ENCODE measurements around the gene RGS10.

The RGS10 gene

DNA sequence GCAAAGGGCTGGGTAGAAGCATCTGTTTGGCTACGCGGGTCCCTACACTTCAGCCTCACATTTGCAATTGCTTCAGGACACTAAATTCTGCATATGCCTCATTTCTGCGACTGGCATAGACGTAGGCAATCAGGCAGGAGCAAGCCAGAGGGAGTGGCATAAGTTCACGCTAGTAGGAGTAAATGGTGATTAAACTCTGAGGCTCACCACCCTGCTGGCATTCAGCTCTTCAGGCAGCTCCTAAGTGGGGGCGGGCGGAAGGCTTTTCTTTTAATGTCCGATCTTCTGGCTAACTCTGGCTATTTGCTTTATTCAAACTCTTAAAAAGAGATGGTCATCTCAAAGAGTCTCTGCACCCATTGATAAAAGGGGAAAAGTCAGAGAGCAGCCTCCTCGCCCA, 45.3 kb downstream of the RGS10 start:
- DNase-seq (ENCODE audit: low read depth, low spot score), result no peak

DNA sequence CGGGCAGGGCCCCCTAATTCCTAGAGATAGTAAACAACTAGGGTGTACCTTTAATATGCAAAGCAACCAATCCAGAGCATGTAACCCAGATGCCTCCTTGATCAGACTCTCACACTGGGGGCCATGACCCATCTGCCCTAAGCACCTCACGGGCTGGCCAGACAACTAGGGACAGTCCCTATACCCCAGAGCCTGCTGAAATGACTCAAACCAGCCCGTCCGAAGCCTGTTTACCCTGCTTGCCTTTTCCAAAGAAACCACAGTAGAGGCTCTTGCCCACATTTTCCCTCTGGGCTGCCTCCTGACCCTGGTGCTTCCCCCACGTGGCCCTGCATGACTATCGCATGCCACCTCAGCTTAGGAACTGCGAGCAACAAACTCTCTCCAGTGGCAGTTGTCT, 46.2 kb downstream of the RGS10 start:
- no peak for DNase-seq (ENCODE audit: low read depth, low spot score)

DNA sequence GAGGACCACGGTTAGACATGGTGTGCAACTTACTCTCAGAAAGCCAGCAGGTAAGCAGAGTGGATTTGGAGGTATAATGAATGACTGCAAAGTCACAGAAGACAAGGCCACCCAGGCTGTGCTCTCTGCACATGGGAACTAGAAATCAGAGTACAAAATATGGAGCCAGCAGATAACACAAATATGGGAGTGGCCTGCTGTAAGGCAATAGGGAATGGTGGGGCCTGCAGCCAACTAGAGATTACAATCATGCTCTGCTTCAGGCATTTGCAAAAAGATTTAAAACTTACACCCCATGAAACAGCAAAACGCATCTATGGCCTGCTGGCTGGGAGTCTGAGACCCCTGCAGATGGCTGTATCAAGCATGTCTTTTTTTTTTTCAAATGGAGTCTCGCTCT, 47.0 kb downstream of the RGS10 start:
- no peak for DNase-seq (ENCODE audit: low read depth, low spot score)

GRCh38 chr10:119495021-119495505, 47.5 kb downstream of the RGS10 start:
- no peak for DNase-seq (ENCODE audit: low read depth, low spot score)

GRCh38 chr10:119494236-119495020, 48.1 kb downstream of the RGS10 start:
- DNase-seq (ENCODE audit: low read depth, low spot score), result no peak

- DNase-seq (ENCODE audit: low read depth, low spot score), result no peak
These were observed 49.4 kb downstream of the RGS10 start for GRCh38 chr10:119493155-119493554.

DNA sequence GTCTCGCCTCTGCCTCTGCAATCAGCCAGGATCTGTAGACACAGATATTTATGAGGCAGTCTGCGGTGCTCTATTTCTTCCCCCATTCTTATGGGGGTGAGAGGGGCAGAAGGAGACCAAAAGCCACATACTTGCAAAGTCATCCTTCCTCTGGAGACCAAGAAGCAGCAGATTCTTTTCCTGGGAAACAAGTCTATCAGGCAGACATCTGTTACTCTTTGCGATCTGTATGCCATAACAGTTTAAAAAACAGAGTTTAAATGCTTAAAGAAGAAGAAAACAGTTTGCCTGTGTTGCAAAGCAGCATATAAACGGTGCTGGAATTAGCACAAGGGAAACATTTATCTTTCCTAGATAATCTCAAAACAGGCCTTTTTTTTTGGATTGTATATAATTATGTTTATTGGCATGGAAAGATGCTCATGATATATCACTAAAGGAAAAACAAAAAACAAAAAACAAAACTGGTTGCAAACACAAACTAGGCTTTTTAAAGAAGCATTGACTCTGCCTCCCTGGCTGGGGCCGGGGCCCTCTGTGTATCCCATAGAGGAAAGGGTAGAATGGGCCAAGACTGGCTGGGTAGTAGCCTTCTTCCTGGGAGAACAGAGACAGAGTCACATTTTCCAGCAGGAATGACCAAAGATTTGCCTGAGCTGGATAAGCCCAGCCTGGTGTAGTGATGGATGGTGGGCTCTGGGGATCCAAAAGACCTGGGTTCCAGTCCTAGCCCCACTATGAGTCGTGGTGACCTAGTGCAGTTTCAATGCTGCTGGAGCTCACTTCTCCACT, 50.4 kb downstream of the RGS10 start:
- no peak for DNase-seq (ENCODE audit: low read depth, low spot score)

DNA sequence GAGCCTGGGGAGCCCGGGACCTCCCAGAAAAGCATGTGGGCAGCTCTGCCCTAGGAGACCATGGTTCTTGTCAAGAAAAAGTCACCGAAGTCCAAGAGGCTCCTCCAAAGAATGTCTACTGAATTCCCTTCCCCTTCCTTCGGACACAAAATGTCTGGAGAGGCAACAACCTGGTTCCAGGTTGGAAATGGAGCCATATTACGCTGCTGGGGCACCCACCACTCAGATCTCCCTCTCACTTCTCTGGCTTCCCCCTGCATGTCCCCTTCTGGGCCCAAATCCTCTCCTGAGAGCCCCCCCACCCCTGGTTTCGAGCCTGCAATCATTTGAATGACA, 52.6 kb downstream of the RGS10 start:
- DNase-seq (ENCODE audit: low read depth, low spot score), result no peak

DNA sequence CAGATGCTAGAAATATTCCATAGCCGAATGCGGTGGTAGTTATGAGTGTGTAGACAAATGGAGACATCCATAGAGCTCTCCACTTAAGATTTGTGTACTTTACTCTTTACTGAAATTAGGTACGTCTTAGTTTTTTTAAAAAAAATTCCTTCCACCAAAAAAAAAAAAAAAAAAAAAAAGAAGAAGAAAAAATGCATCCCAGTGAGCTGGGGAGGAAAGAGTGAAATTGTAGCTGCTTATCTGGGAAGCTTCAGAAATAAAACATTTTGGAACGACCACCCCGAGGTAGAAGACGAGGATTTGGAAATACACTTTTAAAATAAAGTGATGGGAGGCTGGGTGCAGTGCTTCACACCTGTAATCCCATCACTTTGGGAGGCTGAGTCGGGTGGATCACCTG, 53.8 kb downstream of the RGS10 start:
- no peak for DNase-seq (ENCODE audit: low read depth, low spot score)

GRCh38 chr10:119483839-119484238, 58.7 kb downstream of the RGS10 start:
- no peak for DNase-seq (ENCODE audit: low read depth, low spot score)

DNA sequence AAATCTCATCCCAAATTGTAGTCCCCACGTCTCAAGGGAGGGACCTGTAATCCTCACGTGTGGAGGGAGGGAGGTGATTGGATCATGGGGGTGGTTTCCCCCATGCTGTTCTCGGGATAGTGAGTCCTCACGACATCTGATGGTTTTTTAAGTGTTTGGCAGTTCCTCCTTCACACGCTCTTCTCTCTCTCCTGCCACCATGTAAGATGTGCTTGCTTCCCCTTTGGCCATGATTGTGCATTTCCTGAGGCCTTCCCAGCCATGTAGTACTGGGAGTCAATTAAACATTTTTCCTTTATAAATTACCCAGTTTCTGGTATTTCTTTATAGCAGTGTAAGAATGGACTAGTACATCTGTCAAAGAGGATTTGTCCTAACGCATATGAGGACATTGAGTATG, 59.5 kb downstream of the RGS10 start:
- no peak for DNase-seq (ENCODE audit: low read depth, low spot score)

DNA sequence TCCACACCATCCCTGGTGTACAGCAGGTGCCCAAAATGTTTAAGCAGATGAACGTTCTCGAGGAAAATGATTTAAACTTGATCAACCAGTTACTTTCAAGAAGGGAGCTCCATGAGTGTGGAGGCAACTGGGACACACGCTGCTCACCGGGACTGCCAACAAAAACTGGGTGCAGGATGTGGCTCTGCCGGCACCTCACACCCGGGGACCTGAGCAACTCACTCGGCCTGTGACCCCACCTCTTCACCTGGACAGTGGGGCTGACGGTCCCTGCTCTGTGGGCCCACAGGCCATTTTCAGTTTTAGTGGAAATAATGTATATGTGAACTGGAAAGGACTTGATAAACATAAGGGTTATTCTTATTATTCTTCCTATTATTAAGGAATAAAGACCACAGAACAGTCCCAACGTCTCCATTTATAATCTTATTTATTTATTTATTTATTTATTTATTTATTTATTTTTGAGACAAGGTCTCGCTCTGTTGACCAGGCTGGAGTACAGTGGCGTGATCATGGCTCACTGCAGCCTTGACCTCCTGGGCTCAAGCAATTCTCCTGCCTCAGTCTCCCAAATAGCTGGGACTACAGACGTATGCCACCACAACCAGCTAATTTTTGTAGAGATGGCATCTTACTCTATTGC, 60.6 kb downstream of the RGS10 start:
- no peak for DNase-seq (ENCODE audit: low read depth, low spot score)

DNA sequence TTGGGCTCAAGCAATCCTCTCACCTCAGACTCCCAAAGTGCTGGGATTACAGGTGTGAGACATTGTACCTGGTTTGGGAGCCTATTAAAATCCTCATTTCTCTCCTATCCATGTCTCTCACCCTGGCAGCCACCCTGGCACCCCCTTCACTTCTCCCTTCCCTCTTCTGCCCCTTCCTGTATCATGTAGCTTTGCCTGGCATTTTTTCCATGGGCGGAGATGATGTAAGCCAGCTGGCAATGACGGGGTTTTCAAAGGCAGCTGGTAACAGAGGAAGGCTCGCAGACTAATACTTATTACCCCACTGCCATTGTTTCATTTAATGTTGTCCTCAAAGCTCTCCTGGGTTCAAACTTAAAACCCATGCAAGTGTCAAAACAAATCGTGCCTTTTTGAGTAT, 61.9 kb downstream of the RGS10 start:
- no peak for DNase-seq (ENCODE audit: low read depth, low spot score)

DNA sequence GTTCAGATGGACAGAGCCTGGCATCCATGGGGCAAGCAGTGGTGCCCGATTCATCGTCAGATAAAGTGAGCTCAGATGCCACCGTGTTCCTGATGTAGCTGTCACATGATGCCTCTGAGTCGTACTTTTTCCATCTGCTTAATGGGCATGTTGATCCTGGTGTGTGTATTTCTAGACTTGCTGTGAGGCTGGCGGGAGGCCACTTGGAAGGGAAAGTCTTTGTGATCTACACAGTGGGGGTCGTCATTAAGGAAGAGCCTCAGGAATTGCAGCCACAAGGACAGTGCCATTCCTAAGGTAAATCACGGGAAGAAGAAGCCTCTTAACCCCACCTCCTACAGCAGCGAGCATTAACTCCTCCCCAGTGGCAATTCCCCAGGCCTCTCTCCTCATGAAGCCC, 63.0 kb downstream of the RGS10 start:
- DNase-seq (ENCODE audit: low read depth, low spot score), result no peak

DNA sequence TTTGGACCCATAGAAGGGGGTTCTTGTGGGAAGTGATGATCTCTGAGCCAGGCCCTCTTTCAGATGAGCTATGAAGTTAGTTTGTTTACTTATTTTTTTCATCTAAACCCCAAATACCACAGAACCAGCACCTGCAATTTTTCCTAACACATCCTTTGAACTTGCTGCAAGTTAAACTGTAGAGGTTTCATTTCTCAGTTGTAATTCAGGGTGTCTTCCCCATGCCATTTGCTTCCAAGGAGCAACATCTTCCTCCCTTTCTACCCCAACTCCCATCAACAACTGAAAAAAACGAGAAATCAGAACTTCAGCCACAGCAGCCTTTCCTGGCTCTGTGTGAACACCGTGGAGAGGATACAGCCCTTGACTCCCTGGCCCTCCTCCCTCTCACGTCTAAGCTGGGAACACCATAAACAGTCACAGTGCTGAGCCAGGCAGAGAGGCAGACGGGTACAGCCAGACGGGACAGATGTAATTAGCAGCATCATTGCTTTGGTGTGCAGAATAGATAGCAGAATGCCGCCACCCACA, 63.6 kb downstream of the RGS10 start:
- no peak for DNase-seq (ENCODE audit: low read depth, low spot score)

GRCh38 chr10:119478111-119478802, 64.3 kb downstream of the RGS10 start:
- no peak for DNase-seq (ENCODE audit: low read depth, low spot score)

DNA sequence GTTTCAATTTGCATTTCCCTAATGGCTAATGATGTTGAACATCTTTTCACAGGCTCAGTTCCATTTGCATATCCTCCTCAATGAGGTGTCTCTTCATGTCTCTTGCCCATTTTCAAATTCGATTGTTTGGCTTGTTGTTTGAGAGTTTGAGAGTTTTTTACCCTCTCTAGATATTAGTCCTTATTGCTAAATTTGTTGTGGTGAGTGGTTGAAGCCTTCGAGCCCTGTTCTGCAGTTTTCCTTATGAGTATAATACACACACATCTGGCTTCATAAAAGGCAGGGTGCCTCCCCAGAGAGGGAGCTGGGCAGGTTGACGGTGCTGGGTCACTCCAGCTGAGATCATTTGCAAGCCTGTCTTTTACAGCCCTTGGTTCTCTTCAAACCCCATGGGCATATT, 65.1 kb downstream of the RGS10 start:
- no peak for DNase-seq (ENCODE audit: low read depth, low spot score)

- no peak for DNase-seq (ENCODE audit: low read depth, low spot score)
These were observed 67.9 kb downstream of the RGS10 start for GRCh38 chr10:119474606-119475005.

DNA sequence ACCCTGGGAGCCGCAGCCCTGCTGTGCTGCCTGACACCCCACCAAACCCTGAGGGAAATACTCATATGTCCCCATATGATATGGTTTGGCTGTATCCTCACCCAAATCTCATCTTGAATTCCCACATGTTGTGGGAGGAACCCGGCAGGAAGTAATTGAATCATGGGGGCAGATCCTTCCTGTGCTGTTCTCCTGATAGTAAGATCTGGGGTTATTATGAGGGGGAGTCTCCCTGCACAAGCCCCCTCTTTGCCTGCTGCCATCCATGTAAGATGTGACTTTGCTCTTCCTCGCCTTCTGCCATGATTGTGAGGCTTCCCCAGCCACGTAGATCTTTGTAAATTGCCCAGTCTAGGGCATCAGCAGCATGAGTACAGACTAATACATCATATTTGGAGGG, 68.7 kb downstream of the RGS10 start:
- no peak for DNase-seq (ENCODE audit: low read depth, low spot score)

DNA sequence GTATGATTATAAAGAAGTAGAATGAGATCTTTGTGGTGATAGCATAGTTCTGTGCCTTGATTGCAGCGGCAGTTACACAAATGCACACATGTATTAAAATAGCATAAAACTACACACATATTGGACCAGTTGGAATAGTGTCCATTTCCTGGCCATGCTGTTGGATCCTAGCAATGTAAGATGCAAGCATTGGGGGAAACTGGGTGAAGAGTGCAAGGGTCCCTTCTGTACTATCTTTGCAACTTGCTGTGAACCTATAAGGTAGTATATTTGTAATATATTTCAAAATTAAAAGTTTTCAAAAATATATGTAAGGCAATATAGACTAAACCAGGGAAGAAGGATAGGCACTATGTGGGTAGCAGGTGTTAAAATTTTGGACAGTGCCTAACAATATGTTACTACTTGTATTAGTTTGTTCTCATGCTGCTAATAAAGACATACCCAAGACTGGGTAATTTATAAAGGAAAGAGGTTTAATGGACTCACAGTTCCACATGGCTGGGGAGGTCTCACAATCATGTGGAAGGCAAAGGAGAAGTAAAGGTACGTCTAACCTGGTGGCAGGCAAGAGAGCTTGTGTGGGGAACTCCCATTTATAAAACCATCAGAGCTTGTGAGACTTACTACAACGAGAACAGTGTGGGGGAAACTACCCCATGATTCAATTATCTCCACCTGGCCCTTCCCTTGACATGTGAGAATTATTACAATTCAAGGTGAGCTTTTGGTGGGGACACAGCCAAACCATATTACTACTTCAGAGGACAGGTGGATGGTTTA, 71.4 kb downstream of the RGS10 start:
- no peak for DNase-seq (ENCODE audit: low read depth, low spot score)

- DNase-seq (ENCODE audit: low read depth, low spot score), result no peak
These were observed 72.7 kb downstream of the RGS10 start for GRCh38 chr10:119469846-119470245.

Data from brain pericyte (primary cell).